Epithelial cell of proximal tubule (primary cell): ENCODE results near the gene SLC45A1. TPM values are rescaled to one million over a fixed set of nuclear protein-coding genes. Genes with fewer than 3 reads are reported as not detected.

ENCODE experiments used
- DNase-seq: peaks from one replicate; pipeline ENCODE4 v3.0.0-alpha.2; 2011; ENCODE audit warnings: low read depth
- H3K4me3 ChIP-seq: 2 replicates; pipeline ENCODE4 v1.5.1; 2011; ENCODE audit warnings: low read depth, mild to moderate bottlenecking, low read length
- CTCF ChIP-seq: conservative IDR thresholded peaks from 2 replicates; pipeline ENCODE4 v1.5.1; 2012; ENCODE audit warnings: low read depth, mild to moderate bottlenecking, low read length
- total RNA-seq: library from RNA; depleted of rRNA; stranded (reverse); fragments of >200 nt; gene quantifications from 2 replicates; pipeline ENCODE4 v1.2.3, GENCODE V29; 2015

SLC45A1 gene
- total RNA-seq, 1 donor from 2014 or later = 0.63 TPM

- peak overlapping the region; percentile 40 for H3K4me3 ChIP-seq
- DNase-seq = peak; percentile 70
- no peak for TF ChIP-seq CTCF
Observed at GRCh38 chr1:8343464-8344001, 25.6 kb downstream of the SLC45A1 start.

GRCh38 chr1:8344893-8345507 is 27.1 kb downstream of the SLC45A1 start:
- no peak for TF ChIP-seq CTCF
- DNase-seq = no peak
- H3K4me3 ChIP-seq = no peak overlapping the region

GRCh38 chr1:8345621-8346415 is 27.9 kb downstream of the SLC45A1 start:
- H3K4me3 ChIP-seq = no peak overlapping the region

GRCh38 chr1:8347635-8348034 is 29.7 kb downstream of the SLC45A1 start:
- H3K4me3 ChIP-seq = no peak overlapping the region
- TF ChIP-seq CTCF = no peak
- no peak for DNase-seq

More at GRCh38 chr1:8345621-8346415, 27.9 kb downstream of the SLC45A1 start:
- no peak for DNase-seq
- no peak for TF ChIP-seq CTCF

- DNase-seq = no peak
- no peak for TF ChIP-seq CTCF
- H3K4me3 ChIP-seq = no peak overlapping the region
Observed at GRCh38 chr1:8348047-8348776, 30.3 kb downstream of the SLC45A1 start.

- DNase-seq = no peak
- no peak overlapping the region for H3K4me3 ChIP-seq
- peak; percentile 78 for TF ChIP-seq CTCF
Observed at GRCh38 chr1:8348777-8349472, 31.0 kb downstream of the SLC45A1 start.
